AG09319 (cell line): ENCODE data around the gene ELOVL7.
"Not testable (repeated sequence)": the region's sequence is repeated elsewhere in the genome, so short reads cannot be mapped to it uniquely, and the experiment has no call there.

Experiments used
- DNase-seq: peaks from one replicate; pipeline ENCODE4 v3.0.0-alpha.2; 2010; ENCODE audit warnings: low read depth; ENCODE audit errors: extremely low read depth
- CTCF ChIP-seq: IDR thresholded peaks from 2 replicates; pipeline ENCODE4 v1.5.1; 2011; ENCODE audit warnings: low read depth, mild to moderate bottlenecking, inconsistent platforms, low read length, moderate library complexity

The ELOVL7 gene

GRCh38 chr5:60806591-60807243 is 37.4 kb downstream of the ELOVL7 start:
- DNase-seq: no peak

GRCh38 chr5:60805463-60805862 is 38.6 kb downstream of the ELOVL7 start:
- DNase-seq: no peak
- no peak for TF ChIP-seq CTCF

More at GRCh38 chr5:60806591-60807243, 37.4 kb downstream of the ELOVL7 start:
- no peak for TF ChIP-seq CTCF

GRCh38 chr5:60803712-60804111 is 40.4 kb downstream of the ELOVL7 start:
- no peak for TF ChIP-seq CTCF
- no peak for DNase-seq

GRCh38 chr5:60802986-60803385 is 41.1 kb downstream of the ELOVL7 start:
- TF ChIP-seq CTCF: no peak
- DNase-seq: no peak

GRCh38 chr5:60802226-60802625 is 41.8 kb downstream of the ELOVL7 start:
- DNase-seq: no peak
- no peak for TF ChIP-seq CTCF

GRCh38 chr5:60797482-60798153 is 46.5 kb downstream of the ELOVL7 start:
- no peak for TF ChIP-seq CTCF
- DNase-seq: no peak

GRCh38 chr5:60795424-60795950 is 48.6 kb downstream of the ELOVL7 start:
- not testable (repeated sequence) for DNase-seq
